Astrocyte of the spinal cord (primary cell): ENCODE results near the gene MAP3K2.
A peak's percentile ranks its signal among the peaks of the same experiment; 100 is the strongest.

Experiments used
- DNase-seq: peaks from one replicate; pipeline ENCODE4 v3.0.0; 2011; ENCODE audit warnings: low read depth, low spot score
- H3K4me3 ChIP-seq: 2 replicates; pipeline ENCODE4 v1.5.1; 2011; ENCODE audit warnings: low read depth, mild to moderate bottlenecking, low read length, moderate library complexity
- in situ Hi-C: cut with HindIII; loops from 2 replicates; pipeline ENCODE4 v1.10.0; 2017; ENCODE audit warnings: low sequenced_read_pairs
- TF ChIP-seq, protein P1 (sequence below): IDR thresholded peaks from 2 replicates; pipeline ENCODE4 v1.5.1; 2012; ENCODE audit warnings: low read depth, mild to moderate bottlenecking, low read length, inconsistent platforms

The MAP3K2 gene

DNA sequence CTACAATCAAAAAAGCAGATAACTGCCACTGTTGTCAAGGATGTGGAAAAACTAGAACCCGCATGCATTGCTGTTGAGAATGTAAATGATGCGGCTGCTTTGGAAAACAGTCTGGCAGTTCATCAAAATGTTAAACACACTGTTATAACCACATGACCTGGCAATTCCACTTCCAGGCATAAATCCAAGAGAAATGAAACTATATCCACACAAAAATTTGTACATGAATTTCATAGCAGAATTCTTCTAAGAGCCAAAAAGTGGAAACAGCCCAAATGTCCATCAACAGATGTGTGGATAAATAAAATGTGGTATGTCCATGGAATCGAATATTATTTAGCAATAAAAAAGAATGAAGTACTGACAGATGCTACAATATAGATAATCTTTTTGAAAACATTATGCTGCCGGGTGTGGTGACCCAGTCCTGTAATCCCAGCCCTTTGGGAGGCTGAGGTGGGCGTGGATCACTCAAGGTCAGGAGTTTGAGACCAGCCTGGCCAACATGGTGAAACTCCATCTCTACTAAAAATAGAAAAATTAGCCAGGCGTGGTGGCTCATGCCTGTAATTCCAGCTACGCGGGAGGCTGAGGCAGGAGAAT, 125.9 kb downstream of the MAP3K2 start:
- no peak overlapping the region for H3K4me3 ChIP-seq
- peak; percentile 2 for DNase-seq
- in situ Hi-C loops, result no loop called here
- TF ChIP-seq, protein P1, sequence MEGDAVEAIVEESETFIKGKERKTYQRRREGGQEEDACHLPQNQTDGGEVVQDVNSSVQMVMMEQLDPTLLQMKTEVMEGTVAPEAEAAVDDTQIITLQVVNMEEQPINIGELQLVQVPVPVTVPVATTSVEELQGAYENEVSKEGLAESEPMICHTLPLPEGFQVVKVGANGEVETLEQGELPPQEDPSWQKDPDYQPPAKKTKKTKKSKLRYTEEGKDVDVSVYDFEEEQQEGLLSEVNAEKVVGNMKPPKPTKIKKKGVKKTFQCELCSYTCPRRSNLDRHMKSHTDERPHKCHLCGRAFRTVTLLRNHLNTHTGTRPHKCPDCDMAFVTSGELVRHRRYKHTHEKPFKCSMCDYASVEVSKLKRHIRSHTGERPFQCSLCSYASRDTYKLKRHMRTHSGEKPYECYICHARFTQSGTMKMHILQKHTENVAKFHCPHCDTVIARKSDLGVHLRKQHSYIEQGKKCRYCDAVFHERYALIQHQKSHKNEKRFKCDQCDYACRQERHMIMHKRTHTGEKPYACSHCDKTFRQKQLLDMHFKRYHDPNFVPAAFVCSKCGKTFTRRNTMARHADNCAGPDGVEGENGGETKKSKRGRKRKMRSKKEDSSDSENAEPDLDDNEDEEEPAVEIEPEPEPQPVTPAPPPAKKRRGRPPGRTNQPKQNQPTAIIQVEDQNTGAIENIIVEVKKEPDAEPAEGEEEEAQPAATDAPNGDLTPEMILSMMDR, result no peak

DNA sequence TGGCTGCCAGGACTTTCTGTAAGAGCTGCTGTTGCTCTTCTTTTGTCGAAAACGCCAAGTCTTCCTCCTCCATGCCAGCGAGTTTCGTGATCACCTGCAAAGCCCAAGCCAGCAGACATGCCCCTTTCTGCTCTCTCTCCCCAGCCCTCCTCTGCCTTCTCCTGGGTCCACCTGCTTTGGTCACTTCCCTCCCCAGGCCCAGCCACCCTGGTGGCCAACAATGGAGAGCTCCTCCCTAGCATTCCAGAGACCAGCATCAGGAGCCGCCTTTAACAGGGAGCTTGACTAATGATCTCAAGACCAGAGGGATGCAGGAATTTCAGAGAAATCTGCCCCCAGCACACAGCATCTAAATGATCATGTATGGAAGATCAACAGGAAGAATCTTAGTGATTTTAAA, 128.4 kb downstream of the MAP3K2 start:
- in situ Hi-C loops, result no loop called here
- TF ChIP-seq, protein P1, result no peak
- no peak for DNase-seq
- H3K4me3 ChIP-seq, result no peak overlapping the region

DNA sequence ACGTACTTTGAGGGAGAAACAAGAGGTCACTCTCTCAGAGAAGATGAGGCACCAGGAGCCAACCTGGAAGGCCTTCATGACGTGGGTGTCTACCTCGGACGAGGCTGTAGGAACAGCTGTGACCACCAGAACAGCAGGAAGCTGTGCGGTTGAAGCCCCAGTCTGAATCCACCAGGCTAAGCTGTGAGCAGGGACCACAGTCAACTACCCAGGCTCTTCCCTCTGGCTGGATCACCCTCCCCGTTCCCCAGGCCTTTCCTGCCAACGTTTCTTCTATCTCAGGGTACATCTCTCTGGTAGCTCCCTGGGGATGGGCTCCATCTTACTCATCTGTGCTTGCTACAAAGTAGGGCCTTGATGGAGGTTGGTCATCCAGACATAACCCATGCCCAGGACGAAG, 130.9 kb downstream of the MAP3K2 start:
- DNase-seq, result no peak
- no peak overlapping the region for H3K4me3 ChIP-seq
- in situ Hi-C loops, result no loop called here
- TF ChIP-seq, protein P1, result no peak

DNA sequence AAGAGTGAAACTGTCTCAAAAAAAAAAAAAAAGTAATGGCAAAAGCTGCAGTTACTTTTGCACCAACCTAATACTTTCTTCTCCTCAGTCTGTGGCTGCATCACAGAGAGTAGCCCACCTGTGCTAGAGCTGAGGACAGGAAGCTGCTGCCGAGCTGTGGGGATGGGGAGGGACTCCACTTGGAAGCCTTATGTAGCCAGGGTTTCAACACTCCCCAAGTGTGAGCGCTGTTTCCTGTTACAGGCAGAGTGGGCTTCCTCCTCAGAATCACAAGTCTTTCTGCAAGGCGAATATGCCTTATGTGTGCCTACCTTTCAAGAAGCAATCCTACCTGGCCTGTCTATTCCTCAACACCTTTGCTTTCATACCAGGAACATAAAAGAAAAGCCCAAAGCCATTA, 131.4 kb downstream of the MAP3K2 start:
- in situ Hi-C loops, result no loop called here

DNA sequence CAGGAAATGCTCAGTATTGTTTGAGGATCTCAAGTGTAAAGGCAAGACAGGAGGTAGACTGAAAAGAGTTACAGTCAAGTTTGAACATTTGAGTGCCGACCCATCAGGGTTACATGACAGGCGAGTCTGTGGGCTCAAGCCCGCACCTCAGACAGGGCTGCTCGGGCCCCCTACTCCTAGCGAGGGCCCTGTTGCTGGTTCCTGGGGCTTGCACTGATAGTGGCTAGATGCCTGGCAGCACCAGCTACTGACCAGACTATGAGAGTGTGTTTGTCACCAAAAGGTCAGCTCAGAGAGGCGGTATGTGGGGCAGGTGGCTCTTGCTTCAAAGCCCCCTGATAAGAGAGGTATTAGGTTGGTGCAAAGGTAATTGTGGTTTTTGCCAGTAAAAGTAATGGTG, 132.1 kb downstream of the MAP3K2 start:
- no peak overlapping the region for H3K4me3 ChIP-seq
- no peak for DNase-seq
- in situ Hi-C loops, result no loop called here
- TF ChIP-seq, protein P1, result no peak

More for the DNA sequence above, 131.4 kb downstream of the MAP3K2 start:
- TF ChIP-seq, protein P1, result no peak
- H3K4me3 ChIP-seq, result no peak overlapping the region
- DNase-seq, result no peak

DNA sequence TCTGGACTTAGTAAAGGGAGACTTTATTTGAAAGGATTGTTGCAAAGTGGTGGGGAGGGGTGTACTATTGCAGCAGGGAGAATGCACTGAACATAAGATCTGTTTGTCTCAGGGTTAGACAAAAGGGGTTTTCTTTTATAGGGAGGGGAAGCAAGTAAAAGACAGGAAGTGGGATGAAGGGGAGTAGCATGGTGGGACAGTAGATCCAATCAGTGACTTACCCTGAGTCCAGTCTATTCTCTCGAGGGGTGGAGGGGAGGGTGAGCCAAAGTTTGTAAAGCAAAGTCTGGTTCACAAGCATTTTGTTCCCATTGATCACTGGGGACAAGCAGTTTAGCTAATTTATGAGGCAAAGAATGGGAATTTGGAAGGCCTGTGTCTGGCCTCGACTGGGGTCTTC, 132.6 kb downstream of the MAP3K2 start:
- in situ Hi-C loops, result no loop called here

More for the DNA sequence above, 132.6 kb downstream of the MAP3K2 start:
- DNase-seq, result no peak
- H3K4me3 ChIP-seq, result no peak overlapping the region
- TF ChIP-seq, protein P1, result no peak
